Uterus (tissue), 2 donors: ENCODE measurements around the gene CCN5.

ENCODE experiments used
- POLR2A ChIP-seq, 2 donors: fragments of 450-650 bp; IDR thresholded peaks; one replicate each; pipeline ENCODE4 v1.6.1; 2016; ENCODE audit warnings: antibody characterized with exemption in 2 of 2, mild to moderate bottlenecking in 1 of 2, moderate library complexity in 1 of 2
- TF ChIP-seq, protein P1 (sequence below), 4 experiments: fragments of 200-600 bp in 2 of 4; fragments of 450-650 bp in 2 of 4; sonication (generic) in 2 of 4; IDR thresholded peaks; one replicate each; pipeline ENCODE4 v1.5.1; 2016 to 2019; ENCODE audit warnings: antibody characterized with exemption in 4 of 4, mild to moderate bottlenecking in 2 of 4, moderate library complexity in 1 of 4

DNA sequence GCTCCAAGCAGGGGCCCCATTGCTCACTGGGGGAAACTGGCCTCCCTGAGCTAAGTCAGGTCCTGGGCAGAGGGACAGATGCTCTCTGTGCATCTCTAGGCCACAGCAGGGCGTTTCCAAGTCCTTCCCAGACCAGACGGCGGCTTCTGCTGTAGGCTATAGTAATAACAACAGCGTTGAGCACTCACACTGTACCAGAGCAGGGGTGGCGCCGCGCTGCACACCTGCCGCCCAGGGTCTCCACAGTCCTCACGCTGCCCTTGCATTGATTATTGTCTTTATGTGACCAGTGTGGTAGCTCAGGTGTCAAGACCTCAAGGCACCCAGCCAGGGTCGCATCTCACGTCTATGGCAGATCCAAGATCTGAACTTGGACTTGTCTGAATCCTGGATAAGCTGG lies 14.9 kb upstream of the CCN5 start:
- TF ChIP-seq, protein P1, sequence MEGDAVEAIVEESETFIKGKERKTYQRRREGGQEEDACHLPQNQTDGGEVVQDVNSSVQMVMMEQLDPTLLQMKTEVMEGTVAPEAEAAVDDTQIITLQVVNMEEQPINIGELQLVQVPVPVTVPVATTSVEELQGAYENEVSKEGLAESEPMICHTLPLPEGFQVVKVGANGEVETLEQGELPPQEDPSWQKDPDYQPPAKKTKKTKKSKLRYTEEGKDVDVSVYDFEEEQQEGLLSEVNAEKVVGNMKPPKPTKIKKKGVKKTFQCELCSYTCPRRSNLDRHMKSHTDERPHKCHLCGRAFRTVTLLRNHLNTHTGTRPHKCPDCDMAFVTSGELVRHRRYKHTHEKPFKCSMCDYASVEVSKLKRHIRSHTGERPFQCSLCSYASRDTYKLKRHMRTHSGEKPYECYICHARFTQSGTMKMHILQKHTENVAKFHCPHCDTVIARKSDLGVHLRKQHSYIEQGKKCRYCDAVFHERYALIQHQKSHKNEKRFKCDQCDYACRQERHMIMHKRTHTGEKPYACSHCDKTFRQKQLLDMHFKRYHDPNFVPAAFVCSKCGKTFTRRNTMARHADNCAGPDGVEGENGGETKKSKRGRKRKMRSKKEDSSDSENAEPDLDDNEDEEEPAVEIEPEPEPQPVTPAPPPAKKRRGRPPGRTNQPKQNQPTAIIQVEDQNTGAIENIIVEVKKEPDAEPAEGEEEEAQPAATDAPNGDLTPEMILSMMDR (IDR thresholded peaks at IDR 0.05) = no peak
- TF ChIP-seq POLR2A (IDR thresholded peaks at IDR 0.05) = no peak
